Astrocyte of the cerebellum (primary cell): ENCODE results near the gene GREB1L.

Source experiments
- DNase-seq: peaks from one replicate; pipeline ENCODE4 v3.0.0-alpha.2; 2011; ENCODE audit warnings: low read depth
- H3K4me3 ChIP-seq: 2 replicates; pipeline ENCODE4 v1.5.1; 2011; ENCODE audit warnings: mild to moderate bottlenecking, low read depth, low read length, moderate library complexity
- in situ Hi-C: cut with HindIII; loops from 2 replicates; pipeline ENCODE4 v1.10.0; 2017; ENCODE audit warnings: low sequenced_read_pairs
- TF ChIP-seq, protein P1 (sequence below): IDR thresholded peaks from 2 replicates; pipeline ENCODE4 v1.5.1; 2012; ENCODE audit warnings: low read length, low read depth, moderate library complexity, mild to moderate bottlenecking; ENCODE audit errors: missing control alignments

The GREB1L gene

DNA sequence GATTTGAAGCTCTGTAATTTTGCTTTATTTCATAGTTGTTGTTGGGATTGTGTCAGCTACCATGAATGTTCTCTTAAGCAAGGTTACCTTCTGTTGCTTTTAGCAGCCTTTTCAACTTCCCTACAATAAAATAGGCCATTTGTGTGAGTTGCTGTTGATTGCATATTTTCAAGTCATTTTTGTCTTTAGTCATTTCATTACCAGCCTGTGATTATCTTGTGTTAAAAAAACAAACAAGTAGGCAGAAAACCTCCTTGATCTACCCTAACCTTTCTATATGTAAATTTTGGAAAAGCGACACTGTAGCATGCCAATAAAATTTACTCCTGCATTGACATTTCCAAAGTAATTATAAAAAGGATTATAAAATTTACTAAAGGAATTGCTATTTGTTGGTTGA is 19.3 kb downstream of the GREB1L start:
- TF ChIP-seq, protein P1, sequence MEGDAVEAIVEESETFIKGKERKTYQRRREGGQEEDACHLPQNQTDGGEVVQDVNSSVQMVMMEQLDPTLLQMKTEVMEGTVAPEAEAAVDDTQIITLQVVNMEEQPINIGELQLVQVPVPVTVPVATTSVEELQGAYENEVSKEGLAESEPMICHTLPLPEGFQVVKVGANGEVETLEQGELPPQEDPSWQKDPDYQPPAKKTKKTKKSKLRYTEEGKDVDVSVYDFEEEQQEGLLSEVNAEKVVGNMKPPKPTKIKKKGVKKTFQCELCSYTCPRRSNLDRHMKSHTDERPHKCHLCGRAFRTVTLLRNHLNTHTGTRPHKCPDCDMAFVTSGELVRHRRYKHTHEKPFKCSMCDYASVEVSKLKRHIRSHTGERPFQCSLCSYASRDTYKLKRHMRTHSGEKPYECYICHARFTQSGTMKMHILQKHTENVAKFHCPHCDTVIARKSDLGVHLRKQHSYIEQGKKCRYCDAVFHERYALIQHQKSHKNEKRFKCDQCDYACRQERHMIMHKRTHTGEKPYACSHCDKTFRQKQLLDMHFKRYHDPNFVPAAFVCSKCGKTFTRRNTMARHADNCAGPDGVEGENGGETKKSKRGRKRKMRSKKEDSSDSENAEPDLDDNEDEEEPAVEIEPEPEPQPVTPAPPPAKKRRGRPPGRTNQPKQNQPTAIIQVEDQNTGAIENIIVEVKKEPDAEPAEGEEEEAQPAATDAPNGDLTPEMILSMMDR = no peak
- in situ Hi-C loops = loop anchor here (10.0 kb wide), 1 partner anchor 57 kb away; no protein-coding TSS in a partner anchor
- no peak for DNase-seq
- H3K4me3 ChIP-seq = no peak overlapping the region

DNA sequence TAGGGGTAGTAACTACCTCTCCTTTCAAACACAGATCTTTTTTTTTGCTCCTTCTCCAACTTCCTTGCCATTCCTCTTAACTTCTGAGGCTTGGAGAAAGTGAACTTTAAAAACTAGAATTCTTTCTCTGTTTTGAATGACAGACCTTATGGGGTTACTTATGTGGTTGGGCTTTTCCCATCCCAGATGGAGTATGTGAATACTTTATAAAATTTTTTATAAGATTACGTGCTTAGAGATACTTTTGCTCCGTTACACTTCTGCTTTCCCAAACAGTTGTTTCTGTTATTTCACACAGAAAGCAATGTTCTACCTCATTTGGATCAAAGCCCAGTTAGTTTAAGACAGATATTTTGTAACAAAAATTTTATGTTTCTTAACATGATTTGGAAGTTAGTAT is 20.2 kb downstream of the GREB1L start:
- H3K4me3 ChIP-seq = no peak overlapping the region
- TF ChIP-seq, protein P1 = no peak
- no peak for DNase-seq
- in situ Hi-C loops = loop anchor here (10.0 kb wide), 1 partner anchor 57 kb away; no protein-coding TSS in a partner anchor

DNA sequence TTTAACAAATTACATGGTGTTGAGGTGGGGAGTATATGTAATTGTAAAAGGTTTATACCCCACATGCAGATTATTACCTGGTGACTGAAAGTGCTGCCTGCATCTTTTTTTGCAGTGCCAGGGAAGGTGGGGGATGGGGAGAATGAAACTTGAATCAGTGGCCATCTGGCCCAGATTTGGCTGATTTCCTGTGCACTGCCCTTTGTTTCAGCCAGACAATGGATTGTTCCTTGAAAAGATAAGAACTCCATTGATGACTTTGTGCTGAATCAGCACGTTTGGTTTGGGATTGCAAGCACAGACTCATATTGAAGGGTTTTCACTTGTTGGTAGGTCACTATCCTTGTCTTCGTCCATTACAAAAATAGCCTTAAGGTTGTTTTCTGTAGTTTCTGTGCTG is 20.9 kb downstream of the GREB1L start:
- no peak overlapping the region for H3K4me3 ChIP-seq
- DNase-seq = no peak
- TF ChIP-seq, protein P1 = no peak
- in situ Hi-C loops = loop anchor here (10.0 kb wide), 1 partner anchor 58 kb away; no protein-coding TSS in a partner anchor

DNA sequence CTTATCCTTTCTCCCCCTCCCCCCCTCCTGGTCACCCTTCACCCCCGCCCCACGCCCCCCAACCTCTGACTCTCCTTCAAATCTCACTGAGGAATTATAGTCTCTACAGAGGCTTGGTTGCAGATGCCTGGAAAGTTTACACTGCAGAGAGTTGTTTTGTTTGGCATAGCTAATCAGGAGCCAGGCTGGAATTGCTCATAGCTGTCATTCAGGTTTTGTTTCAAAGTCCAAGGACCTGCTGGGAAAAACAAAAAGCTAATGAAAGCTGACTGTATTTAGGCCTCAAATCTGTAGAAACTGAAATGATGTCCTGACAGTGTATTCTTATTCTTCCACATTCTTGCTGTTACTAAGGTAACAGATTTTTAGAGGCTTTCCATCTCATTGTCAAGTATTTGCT is 22.6 kb downstream of the GREB1L start:
- in situ Hi-C loops = loop anchor here (10.0 kb wide), 1 partner anchor 60 kb away; no protein-coding TSS in a partner anchor
- TF ChIP-seq, protein P1 = no peak
- DNase-seq = peak; percentile 36
- no peak overlapping the region for H3K4me3 ChIP-seq

DNA sequence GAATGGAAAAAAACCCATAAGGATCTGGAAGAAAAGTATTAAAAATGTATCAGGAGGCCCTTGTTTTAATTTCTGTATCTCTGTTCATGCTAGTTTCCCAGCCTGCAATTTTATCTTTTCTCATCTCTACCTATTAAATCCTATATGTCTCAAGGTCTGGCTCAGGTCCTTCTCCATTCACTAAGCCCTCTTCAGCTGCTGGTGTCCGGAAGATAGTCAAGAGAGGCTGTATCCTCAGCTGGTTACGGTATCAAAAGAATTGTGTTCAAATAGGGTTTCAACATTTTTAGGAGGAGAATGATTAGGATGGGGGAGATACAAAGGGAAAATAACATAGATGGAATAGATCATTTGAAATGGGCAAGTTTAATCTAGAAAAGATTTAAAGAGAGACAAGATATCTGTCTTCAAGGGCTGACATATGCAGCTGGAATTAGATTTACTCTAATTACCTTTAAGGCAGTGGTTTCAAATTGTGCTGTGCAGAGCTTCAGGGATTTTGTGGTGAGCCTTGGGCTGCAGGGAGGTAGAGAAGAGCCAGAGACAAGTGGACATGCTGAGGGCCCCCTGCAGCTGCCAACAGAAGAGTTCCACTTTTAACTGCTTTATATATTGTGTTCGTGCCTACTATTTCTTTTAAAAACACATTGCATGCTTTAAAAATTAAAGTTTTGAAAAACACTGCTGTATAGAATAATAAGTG is 24.1 kb downstream of the GREB1L start:
- TF ChIP-seq, protein P1 = no peak
- H3K4me3 ChIP-seq = no peak overlapping the region
- in situ Hi-C loops = loop anchor here (10.0 kb wide), 1 partner anchor 61 kb away; no protein-coding TSS in a partner anchor
- DNase-seq = no peak

DNA sequence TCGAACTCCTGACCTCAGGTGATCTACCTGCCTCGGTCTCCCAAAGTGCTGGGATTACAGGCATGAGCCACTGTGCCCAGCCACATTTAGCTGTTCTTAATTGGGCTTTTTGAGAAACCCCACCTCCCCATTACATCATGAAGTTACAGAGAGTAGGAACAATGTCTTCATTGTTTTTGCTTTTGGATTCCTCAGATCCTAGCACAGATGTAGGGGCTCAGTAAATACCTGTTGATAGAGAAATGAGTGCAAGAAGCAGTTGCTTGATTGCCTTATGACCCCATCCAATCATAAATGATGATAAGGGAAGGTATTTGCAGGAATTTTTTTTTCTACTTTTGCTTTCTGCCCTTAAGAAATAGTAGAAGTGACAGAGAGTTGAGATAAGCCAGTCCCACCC is 25.4 kb downstream of the GREB1L start:
- TF ChIP-seq, protein P1 = no peak
- no peak for DNase-seq
- in situ Hi-C loops = loop anchor here (10.0 kb wide), 1 partner anchor 63 kb away; no protein-coding TSS in a partner anchor
- no peak overlapping the region for H3K4me3 ChIP-seq
